Activated gamma-delta T cell treated with anti-CD3 and anti-CD28 coated beads, Interleukin-2, amount 50 U/mL, for 16 hours (primary cell): Measurements from ENCODE around the gene GRIA4.

Experiments
- DNase-seq: peaks from one replicate; pipeline ENCODE4 v3.0.0-alpha.2; 2020; ENCODE audit warnings: low read depth

Gene GRIA4

DNA sequence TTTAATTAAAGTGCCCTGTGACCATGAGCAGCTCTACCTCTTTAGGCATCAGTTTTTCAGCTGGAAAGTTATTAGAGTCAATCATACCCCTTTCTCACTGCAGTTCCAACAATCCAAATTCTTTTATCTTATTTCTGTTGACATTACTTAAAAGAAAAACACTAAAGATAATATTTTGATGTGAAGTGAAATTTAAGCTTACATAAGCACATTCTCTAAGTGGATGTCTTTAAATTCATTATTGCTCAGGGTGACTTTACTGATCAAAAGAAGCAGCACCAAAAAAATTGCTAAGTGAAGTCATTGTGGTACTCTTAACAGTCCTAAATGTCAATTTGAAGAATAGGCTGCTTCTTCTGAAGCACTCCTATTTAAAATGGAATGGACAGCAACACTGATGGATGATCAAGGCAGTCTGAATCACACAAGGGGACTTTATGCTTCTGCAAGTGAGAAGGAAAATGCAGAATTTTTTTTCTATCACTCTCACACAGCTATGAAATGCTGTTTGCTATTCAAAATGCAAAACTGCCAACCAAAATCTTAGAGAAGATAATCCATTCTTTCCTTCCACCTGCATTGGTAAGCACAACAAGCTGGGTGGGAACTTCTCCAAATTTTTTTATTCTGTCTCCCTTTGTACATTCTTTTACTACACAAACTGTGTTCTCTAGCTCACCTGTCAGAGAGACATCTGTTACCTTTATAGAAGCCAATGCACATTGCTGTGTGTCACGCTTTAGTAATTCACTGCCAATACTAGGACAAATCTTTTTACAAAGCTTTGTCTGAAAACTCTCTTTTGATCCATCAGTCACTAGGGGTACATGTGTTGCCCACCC is 179.9 kb downstream of the GRIA4 start:
- no peak for DNase-seq

GRCh38 chr11:105790840-105791239 is 181.0 kb downstream of the GRIA4 start:
- no peak for DNase-seq

GRCh38 chr11:105793092-105793491 is 183.2 kb downstream of the GRIA4 start:
- no peak for DNase-seq

DNA sequence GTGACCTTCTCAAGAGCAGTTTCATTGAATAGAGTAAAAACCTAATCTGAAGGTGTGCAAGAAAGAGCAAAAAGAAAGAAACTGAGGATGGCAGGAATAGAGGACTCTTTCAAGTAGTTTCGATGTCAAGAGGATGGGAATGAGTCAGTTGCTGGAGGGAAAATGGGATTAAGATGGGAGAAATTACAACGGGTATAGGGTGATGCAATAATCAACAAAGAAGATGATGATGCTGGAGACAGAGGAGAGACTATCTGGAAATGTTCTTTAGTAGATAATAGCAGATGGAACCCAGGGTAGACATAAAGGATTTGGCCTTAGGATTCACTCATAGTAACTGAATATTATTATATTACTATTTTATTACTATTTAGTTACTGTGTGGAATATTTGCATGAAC is 189.4 kb downstream of the GRIA4 start:
- no peak for DNase-seq

DNA sequence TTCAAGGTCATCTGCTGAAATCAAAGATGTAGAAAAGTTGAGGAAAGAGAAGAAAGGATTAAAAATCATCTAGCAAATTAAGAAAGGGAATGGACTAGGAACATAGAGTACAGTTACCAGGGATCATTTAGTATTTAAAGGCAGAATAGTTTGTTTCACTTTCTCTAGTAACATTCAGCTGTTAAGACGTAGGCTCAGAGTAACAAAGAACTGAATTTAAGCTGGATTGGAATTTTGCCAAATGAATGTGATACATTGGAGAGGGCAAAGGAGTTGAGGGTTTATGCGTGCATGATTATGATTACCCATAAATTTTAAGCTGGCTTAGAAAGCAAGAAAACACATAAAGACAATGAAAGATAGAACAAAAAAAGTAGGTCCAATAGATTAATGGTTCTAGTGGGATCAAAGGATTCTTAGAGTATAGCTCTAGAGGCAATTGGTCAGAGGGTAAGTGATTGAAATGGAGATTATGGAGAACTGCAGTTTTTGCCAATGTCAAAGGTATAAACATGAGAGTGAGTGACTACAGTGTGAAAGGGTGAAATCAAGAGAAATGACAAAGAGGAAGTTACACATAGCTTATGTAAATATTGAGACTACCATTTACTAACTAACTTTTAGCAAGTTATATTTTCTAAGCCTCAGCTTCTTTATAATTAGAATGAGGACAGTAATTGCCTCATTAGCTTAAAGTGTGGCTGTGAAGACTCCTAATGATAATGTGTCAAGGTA is 190.0 kb downstream of the GRIA4 start:
- no peak for DNase-seq

GRCh38 chr11:105802390-105802789 is 192.5 kb downstream of the GRIA4 start:
- no peak for DNase-seq

DNA sequence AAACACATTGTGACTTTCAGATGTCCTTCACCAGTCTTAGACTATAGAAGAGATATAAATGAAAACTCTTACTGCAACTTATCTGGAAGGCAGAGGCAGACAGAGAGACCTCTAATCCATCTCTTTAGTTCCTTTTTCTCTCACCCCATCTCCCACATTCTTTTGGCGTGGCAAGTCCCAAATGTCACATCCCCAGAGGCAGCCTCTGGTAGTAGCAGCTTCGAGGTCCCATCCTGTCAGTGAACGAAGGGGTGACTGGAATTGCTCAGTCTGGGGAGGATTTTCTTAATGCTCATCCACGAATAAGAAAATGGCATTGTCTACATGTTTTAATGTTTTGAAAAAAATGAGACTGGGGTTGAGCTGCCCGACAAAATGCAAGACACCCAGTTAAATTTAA is 201.4 kb downstream of the GRIA4 start:
- DNase-seq, result no peak

DNA sequence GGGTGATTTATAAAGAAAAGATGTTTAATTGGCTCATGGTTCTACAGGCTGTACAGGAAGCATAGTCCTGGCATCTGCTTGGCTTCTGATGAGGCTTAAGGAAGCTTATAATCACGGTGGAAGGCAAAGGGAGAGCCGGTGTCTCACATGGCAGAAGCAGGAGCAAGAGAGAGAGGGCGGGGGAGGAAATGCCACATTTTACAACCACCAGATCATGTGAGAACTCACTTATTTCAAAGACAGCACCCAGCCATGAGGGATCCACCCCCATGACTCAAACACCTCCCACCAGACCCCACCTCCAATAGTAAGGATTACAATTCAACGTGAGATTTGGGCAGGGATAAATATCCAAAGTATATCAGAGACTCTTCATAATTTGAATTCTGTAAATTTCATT is 211.5 kb downstream of the GRIA4 start:
- no peak for DNase-seq

DNA sequence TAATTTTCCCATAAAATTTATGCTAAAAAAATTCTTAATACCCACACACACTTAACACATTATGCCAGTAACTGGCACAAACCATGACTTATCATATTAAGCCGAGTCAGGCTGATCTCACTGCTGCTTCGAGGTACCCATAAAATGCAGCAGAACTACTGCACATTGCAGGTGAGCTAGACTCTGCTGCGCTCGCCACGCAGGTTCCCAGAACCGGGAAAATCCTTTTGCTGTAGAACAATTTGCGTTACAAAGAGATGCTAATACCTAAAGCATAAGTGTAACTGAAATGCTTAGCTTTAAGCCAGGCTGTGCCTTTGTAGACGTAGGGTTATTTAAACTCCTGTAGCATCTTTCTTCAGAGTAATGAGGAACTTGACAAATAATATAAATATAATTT is 211.9 kb downstream of the GRIA4 start:
- no peak for DNase-seq

GRCh38 chr11:105823495-105824033 is 213.7 kb downstream of the GRIA4 start:
- DNase-seq, result no peak

GRCh38 chr11:105824457-105825013 is 214.7 kb downstream of the GRIA4 start:
- DNase-seq, result no peak

GRCh38 chr11:105825141-105825540 is 215.3 kb downstream of the GRIA4 start:
- DNase-seq, result no peak

DNA sequence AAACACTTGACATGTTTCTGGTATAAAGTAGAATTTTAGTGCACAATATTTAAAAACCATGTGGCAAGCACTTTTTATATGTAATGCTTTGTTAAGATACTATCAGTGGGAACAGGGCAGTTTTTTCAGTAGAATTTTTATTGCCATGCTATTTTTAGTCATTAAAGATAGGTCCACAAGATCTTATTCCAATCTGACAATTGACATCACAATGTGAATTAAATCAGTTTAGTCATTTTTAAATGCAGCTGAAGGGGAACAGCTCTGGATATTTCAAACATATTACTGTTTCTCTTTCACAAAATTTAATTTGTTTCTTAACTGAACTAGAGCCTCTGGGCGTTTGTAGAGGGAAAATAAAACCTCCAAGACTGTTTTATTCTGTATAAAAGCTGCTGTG is 218.0 kb downstream of the GRIA4 start:
- no peak for DNase-seq

GRCh38 chr11:105829084-105829483 is 219.2 kb downstream of the GRIA4 start:
- no peak for DNase-seq

DNA sequence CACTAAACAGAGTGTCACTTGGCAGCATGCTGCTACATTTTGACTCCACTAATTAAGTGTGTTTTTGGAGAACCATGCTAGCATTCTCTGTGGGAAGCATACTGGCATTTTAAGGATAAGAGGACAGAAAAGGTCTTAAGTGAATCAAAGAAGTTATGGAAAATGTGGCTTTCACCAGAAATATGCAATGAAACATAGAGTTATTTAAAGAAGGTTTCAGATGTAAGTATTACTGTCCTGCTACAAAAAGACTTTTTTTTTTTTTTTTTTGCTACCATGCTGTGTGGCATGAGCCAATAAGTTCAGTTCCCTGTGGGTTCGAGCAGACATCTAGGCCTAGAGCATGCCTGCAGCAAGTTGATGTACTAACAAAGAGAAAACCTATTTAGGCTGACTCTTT is 224.6 kb downstream of the GRIA4 start:
- no peak for DNase-seq

DNA sequence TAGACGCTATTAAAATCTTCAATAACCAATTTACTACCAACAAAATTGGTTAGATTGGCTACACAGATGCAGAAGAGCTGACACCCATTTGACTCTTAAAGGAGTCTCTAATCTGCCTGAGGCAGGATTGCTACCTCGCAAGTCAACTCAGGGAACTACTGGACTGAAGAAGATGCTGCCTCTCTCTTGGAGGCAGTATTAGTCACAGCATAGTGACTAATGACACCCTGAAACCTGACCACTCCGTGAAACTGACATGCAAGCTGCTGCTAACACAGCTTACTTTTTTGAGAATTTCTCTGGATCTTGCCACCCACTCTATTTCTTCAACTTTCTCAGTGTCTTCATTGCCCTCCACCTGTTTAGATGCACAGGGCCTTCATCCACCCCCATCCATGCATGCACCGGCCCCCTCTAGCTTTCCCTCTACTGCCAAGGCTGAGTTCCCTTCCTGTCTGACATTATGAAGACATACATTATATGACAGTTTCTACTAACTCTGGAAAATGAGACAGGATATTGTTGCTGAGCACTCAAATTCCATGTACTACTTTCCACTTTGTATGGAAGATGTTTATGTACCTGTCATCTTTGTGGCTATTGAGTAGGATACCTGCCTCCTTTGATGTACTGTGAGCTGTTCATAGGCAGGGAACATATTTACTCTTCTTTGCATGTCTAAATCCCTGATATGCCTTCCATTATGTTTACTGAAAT is 229.0 kb downstream of the GRIA4 start:
- no peak for DNase-seq

- no peak for DNase-seq
Measured at GRCh38 chr11:105840391-105840790, 230.5 kb downstream of the GRIA4 start.

DNA sequence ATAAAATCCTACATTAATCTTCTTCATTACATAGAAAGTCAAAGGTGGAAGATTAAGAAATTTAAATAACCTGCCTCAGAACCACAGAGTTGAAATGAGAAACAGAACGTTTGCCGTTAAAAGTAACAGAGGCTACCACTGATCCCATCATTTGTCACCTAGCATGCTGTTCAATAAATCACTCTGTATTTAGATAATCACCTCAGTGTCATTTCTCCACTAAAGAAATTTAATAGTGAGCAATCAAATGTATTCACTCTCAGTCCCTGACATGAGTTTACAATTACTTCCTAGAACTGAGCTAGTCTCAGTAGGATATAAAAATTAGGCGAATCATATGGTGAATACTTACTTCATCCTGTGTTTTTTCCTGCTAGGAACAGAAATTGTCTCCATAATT is 242.5 kb downstream of the GRIA4 start:
- no peak for DNase-seq

- no peak for DNase-seq
Measured at GRCh38 chr11:105854269-105854668, 244.4 kb downstream of the GRIA4 start.

- DNase-seq, result no peak
Measured at GRCh38 chr11:105856954-105857353, 247.1 kb downstream of the GRIA4 start.

GRCh38 chr11:105857728-105858127 is 247.9 kb downstream of the GRIA4 start:
- DNase-seq, result no peak

- DNase-seq, result no peak
Measured at GRCh38 chr11:105858841-105859240, 249.0 kb downstream of the GRIA4 start.
